DND-41 (cell line): ENCODE measurements around the gene PCNX2.

Experiments
- CTCF ChIP-seq: IDR thresholded peaks from 2 replicates; pipeline ENCODE4 v1.5.1; 2012; ENCODE audit warnings: borderline replicate concordance, low read length, moderate library complexity, mild to moderate bottlenecking; ENCODE audit not compliant: poor library complexity, severe bottlenecking; ENCODE audit errors: extremely low read depth
- EZH2 ChIP-seq: IDR thresholded peaks from 3 replicates; pipeline ENCODE4 v1.6.1; 2012; ENCODE audit warnings: borderline replicate concordance, low read depth, mild to moderate bottlenecking, moderate library complexity, low read length, inconsistent platforms; ENCODE audit not compliant: severe bottlenecking

- TF ChIP-seq CTCF, result no peak
- TF ChIP-seq EZH2, result no peak
These were observed 249.9 kb downstream of the PCNX2 start for GRCh38 chr1:233045588-233045987.
